HG03558 (cell line): ENCODE results near the gene AOAH.
"Not testable (repeated sequence)": the region's sequence is repeated elsewhere in the genome, so short reads cannot be mapped to it uniquely, and the experiment has no call there.

Experiments used
- ATAC-seq: cut with Tn5 transposase; IDR thresholded peaks from one replicate; pipeline ENCODE4 v1.9.1; 2021; ENCODE audit warnings: moderate number of reproducible peaks; ENCODE audit not compliant: unreplicated experiment; ENCODE audit errors: extremely low read depth

AOAH gene

GRCh38 chr7:36739351-36739750, 15.1 kb upstream of the AOAH start:
- ATAC-seq: no peak

GRCh38 chr7:36736899-36737211, 12.6 kb upstream of the AOAH start:
- ATAC-seq: peak; percentile 75

GRCh38 chr7:36736090-36736898, 12.0 kb upstream of the AOAH start:
- no peak for ATAC-seq

DNA sequence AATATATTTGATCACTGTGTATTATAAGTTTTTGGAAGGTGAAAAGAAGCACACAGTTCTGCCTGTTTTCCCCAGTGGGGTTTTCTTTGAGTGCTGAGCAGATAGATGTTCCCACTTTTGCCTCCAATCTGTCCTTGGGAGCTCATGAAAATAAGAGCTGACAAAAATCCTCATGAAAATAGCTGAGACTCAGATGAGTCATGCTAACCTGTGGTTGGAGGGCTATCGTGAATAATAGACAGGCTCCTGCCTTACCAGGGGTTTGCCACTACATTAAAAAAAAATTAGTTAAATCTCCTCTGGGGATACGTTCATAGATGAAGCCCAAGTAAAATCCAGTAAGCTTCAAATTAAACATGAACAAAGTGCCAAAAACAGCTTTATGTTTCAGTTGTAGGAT, 10.9 kb upstream of the AOAH start:
- no peak for ATAC-seq

- no peak for ATAC-seq
Measured at GRCh38 chr7:36734731-36735130, 10.4 kb upstream of the AOAH start.

GRCh38 chr7:36733411-36733810, 9.1 kb upstream of the AOAH start:
- no peak for ATAC-seq

- no peak for ATAC-seq
Measured at GRCh38 chr7:36732806-36733205, 8.5 kb upstream of the AOAH start.

GRCh38 chr7:36730046-36730445, 5.8 kb upstream of the AOAH start:
- no peak for ATAC-seq

GRCh38 chr7:36728143-36728542, 3.8 kb upstream of the AOAH start:
- no peak for ATAC-seq

DNA sequence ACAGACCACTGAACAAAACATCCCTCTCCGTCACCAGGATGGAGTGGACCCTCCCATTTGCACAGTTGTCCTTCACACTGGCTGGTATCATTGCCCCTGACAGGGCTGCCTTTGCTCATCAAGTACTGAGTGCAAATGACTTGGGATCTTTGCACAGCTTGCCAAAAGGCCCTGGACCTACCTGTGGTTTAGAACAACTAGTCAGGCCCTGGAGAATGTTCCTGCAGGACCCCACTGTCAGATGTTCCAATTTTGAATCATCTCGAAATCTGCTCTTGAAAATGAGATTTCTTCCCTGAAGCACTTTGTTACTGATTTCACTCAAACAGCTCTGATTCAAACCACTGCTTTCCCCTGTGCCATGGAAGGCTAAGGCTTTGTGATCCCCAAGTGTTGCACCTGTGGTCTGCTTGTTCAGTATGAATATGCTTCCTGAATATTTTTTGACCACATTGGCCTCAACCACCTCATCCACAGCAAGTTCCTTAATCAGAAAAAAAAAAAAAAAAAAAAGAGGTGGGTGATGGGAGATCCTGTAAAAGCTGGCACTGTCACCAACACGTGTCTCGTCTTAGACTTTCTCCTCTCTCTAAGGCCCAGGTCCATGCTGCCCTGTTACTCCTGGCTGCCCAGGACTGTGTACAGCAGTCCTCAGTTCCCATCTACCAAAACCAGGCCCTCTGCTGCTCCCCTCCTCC, 2.7 kb upstream of the AOAH start:
- no peak for ATAC-seq

DNA sequence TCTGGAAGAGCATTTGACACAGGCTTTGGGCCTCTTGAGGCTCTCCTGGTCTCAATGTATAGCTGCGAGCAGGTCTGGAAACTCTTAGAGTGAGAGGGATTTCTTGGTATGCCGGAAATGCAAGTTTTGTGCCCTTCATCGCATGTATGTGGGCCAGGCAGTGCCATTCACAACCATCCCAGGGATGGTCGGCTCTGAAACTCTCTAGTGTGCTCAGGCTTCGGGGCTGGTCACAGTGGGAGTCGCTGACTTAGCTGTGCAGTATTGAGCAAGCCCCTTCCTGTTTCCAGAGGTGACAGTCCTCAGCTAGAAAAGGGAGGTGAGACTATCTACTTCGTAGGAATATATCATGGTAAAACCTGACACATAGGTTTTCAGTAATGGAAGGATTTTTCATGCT, 2.0 kb upstream of the AOAH start:
- no peak for ATAC-seq

DNA sequence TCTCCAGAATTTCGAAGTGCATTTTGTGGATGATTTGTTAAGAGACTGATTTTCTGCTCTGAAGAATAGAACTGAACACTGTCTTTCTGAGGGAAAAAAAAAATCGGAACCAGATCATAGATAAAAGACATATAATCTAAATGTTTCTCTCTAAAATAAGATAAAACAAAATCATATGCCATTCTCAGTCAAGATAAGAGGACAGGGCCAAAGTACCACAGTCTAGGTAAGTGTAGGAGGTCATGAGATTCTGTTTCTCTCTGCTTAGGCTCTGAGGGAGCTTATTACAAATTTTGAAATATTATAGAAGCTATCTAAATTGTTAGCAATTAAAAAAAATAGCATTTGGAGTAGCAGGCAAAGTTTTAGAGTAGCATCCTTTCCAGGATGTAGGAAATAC, 702 bp upstream of the AOAH start:
- ATAC-seq: no peak

- no peak for ATAC-seq
Measured at GRCh38 chr7:36723291-36723690, 1.0 kb downstream of the AOAH start.

- no peak for ATAC-seq
Measured at GRCh38 chr7:36719083-36719632, 5.1 kb downstream of the AOAH start.

GRCh38 chr7:36717586-36717985, 6.7 kb downstream of the AOAH start:
- no peak for ATAC-seq

GRCh38 chr7:36716802-36717201, 7.5 kb downstream of the AOAH start:
- ATAC-seq: not testable (repeated sequence)

GRCh38 chr7:36712015-36712414, 12.3 kb downstream of the AOAH start:
- ATAC-seq: no peak

DNA sequence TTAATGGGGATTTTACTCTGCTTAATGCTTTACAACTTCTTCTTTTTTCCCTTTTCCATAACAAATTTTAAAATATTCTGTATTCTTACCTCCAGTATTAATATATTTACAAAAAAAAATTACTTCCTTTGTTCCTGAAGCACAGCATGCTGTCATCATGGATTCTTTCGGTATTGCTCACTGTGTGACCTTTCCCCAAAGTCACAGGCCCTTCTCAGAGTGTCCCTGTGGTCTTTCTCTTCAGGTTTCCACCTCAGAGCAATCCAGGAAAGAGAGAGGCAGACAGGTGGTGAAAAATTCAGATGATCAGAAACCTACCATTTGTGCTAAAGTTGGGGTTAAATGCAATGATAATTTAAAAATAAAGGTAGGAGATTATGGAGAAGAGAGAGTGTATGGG, 13.0 kb downstream of the AOAH start:
- ATAC-seq: no peak

DNA sequence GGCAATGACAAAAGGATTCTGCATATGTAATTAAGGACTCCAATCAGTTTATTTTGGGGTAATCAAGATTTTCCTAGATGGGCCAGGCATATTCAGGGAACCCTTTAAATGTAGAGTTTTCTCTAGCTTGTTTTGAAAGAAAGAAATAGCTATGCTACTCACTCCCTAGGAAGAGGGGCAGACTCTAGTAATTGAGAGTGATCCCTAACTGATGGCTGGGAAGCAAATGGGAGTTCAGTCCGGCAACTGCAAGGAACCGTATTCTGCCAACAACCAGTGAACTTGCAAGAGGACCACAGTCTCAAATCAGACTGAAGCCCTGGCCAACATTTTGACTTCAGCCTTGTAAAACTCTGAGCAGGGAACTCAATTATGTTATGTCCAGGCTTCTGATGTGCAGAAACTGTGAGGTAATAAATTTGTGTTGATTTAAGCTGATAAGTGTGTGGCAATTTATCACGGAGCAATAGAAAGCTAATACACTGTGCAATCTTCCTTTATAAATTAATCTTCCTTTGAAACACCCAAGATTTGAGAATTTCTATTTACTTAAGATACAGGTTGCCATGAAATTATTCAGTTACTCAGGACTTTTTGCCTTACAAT, 14.0 kb downstream of the AOAH start:
- no peak for ATAC-seq

DNA sequence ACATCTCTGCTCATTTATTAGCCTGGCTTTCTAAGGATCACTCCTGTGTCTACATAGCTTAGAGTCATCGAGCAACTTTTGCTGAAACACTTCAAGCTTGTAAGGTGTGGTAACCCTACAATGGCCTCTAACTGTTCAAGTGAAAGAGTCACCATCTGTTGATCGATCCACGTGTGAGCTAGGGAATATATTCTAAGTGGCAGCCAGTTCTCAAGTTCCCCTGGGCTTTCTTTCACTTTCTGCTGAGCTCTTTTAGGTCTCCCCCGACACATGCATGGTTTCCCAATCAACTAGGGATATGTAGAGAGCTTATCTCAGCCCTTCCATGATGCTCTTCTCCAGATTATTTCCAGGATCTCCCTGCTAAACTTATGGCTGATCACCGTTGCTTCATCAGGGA, 15.5 kb downstream of the AOAH start:
- ATAC-seq: no peak

DNA sequence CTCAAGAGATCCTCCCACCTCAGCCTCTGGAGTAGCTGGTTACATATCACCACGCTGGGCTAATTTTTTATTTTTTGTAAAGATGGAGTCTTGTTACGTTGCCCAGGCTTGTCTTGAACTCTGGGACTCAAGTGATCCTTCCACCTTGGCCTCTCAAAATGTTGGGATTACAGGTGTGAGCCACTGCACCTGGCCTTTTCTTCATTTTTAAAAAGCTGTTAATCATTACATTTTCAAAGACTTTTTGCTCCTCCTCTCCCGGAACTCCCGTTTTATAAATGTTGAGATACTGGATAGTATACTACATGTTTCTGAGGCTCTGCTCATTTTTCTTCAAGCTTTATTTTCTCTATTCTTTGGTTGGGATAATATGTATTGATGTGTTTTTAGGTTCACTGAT, 16.4 kb downstream of the AOAH start:
- ATAC-seq: no peak
